Caco-2 (cell line): ENCODE data around the gene GFRA1. TPM values are rescaled to one million over a fixed set of nuclear protein-coding genes. Genes with fewer than 3 reads are reported as not detected.

Experiments
- BruUV-seq: library from RNA; stranded (reverse); fragments of 400-500 nt; replicated peaks from 2 replicates; lab custom pipeline; 2021; lab: Mats Ljungman, UMichigan
- CTCF ChIA-PET: fragments of 300-600 bp; sonication (Branson Sonifier 250); formaldehyde crosslinking; loops from one replicate; lab custom pipeline; 2022; ENCODE audit warnings: antibody characterized with exemption; lab: Charles Lee
- POLR2A ChIA-PET: fragments of 300-600 bp; sonication (Branson Sonifier 250); formaldehyde crosslinking; loops from one replicate; lab custom pipeline; 2022; ENCODE audit warnings: antibody characterized with exemption; lab: Charles Lee
- DNase-seq, 2 experiments: peaks; one replicate each; pipeline versions ENCODE4 v3.0.0 to v3.0.0-alpha.2; 2020 to 2022
- H3K27me3 ChIP-seq: replicated peaks from 2 replicates; pipeline ENCODE4 v1.6.0; 2011; ENCODE audit warnings: low read length; ENCODE audit not compliant: control insufficient read depth, insufficient read depth
- H3K36me3 ChIP-seq: 2 replicates; pipeline ENCODE4 v1.5.1; 2011; ENCODE audit warnings: low read length; ENCODE audit not compliant: control insufficient read depth, insufficient read depth
- H3K4me1 ChIP-seq: fragments of 250-450 bp; sonication (Bioruptor Pico); 2 replicates; pipeline ENCODE4 v1.5.1; 2020; ENCODE audit warnings: mild to moderate bottlenecking
- H3K4me3 ChIP-seq: 2 replicates; pipeline ENCODE4 v1.5.1; 2011; ENCODE audit warnings: low read depth, mild to moderate bottlenecking, control low read depth, low read length
- H3K9me3 ChIP-seq: fragments of 250-450 bp; sonication (Bioruptor Pico); 2 replicates; pipeline ENCODE4 v1.5.1; 2020; ENCODE audit warnings: mild to moderate bottlenecking, moderate library complexity
- H3K27ac Mint-ChIP-seq: one replicate; pipeline ENCODE4 v1.8.0; 2022; ENCODE audit warnings: mixed read lengths; ENCODE audit not compliant: unreplicated experiment
- H3K27me3 Mint-ChIP-seq: one replicate; pipeline ENCODE4 v1.8.0; 2022; ENCODE audit warnings: mixed read lengths; ENCODE audit not compliant: insufficient read depth, unreplicated experiment
- H3K36me3 Mint-ChIP-seq: one replicate; pipeline ENCODE4 v1.8.0; 2022; ENCODE audit warnings: mild to moderate bottlenecking, mixed read lengths; ENCODE audit not compliant: insufficient read depth, unreplicated experiment
- H3K4me1 Mint-ChIP-seq: one replicate; pipeline ENCODE4 v1.8.0; 2022; ENCODE audit warnings: low read depth, mixed read lengths; ENCODE audit not compliant: unreplicated experiment
- H3K4me3 Mint-ChIP-seq: one replicate; pipeline ENCODE4 v1.8.0; 2022; ENCODE audit warnings: mild to moderate bottlenecking, moderate library complexity, mixed read lengths; ENCODE audit not compliant: unreplicated experiment
- H3K9me3 Mint-ChIP-seq: one replicate; pipeline ENCODE4 v1.8.0; 2022; ENCODE audit warnings: mixed read lengths; ENCODE audit not compliant: unreplicated experiment
- intact Hi-C: fragments of 100-400 bp; cut with micrococcal nuclease; formaldehyde crosslinking; loops from one replicate; pipeline ENCODE4 v1.10.0; 2022; ENCODE audit not compliant: unreplicated experiment
- total RNA-seq: library from RNA; stranded (reverse); gene quantifications from 2 replicates; pipeline ENCODE4 v1.2.3, GENCODE V29; 2022
- TF ChIP-seq, protein P1 (sequence below), 2 experiments: fragments of 200-600 bp in 1 of 2; IDR thresholded peaks; 1 replicate in 1 of 2; 2 replicates in 1 of 2; pipeline versions ENCODE4 v1.5.1 to v1.8.0; 2011 to 2022; ENCODE audit warnings: antibody characterized with exemption in 1 of 2, control low read depth in 1 of 2, inconsistent platforms in 1 of 2, low read depth in 1 of 2, low read length in 1 of 2, mild to moderate bottlenecking in 1 of 2, moderate library complexity in 1 of 2; ENCODE audit not compliant: insufficient read depth in 1 of 2, severe bottlenecking in 1 of 2, unreplicated experiment in 1 of 2

Gene GFRA1
- total RNA-seq, 1 experiment from 2014 or later: not detected

DNA sequence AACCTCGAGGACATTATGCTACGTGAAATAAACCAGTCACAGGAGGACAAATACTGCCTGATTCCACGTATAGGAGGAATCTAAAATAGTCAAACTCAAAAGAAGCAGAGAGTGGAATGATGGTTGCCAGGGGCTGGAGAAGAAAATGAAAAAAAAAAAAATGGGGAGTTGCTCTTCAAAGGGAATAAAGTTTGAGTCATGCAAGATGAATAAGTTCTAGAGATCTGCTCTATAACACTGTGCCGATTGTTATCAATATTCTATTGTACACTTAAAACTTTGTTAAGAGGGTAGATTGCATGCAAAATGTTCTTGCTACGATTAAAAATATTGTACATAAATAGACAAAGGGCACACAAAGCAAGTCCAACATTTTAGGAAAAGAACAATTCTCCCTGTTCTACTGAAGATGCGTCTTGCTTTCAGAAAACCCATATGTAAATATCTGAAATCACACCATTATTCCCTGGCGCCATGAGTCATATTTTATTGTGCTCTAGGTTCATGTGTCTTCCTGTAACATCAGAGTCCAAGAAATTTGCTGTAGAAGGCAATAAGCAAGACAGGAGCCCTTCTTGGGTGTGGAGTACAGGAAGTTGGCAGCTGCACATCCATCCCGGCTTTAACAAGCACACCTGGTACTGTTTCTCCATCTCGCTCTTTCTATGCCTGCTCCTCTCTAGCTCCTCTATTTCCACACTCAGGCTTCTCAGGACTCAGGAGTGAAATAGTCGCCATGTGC lies 145.9 kb downstream of the GFRA1 start:
- ChIA-PET CTCF (no interaction called here), POLR2A (no interaction called here)
- no peaks in the 10 kb centered on the region for H3K27me3 ChIP-seq
- no peaks in the 10 kb centered on the region for H3K4me1 Mint-ChIP-seq
- no peaks in the 10 kb centered on the region for H3K27me3 Mint-ChIP-seq
- no TSS peak for BruUV-seq
- no peaks in the 10 kb centered on the region for H3K36me3 ChIP-seq
- no peaks in the 10 kb centered on the region for H3K9me3 Mint-ChIP-seq
- H3K4me1 ChIP-seq: no peaks in the 10 kb centered on the region
- H3K27ac Mint-ChIP-seq: no peak overlapping the region
- TF ChIP-seq, protein P1, sequence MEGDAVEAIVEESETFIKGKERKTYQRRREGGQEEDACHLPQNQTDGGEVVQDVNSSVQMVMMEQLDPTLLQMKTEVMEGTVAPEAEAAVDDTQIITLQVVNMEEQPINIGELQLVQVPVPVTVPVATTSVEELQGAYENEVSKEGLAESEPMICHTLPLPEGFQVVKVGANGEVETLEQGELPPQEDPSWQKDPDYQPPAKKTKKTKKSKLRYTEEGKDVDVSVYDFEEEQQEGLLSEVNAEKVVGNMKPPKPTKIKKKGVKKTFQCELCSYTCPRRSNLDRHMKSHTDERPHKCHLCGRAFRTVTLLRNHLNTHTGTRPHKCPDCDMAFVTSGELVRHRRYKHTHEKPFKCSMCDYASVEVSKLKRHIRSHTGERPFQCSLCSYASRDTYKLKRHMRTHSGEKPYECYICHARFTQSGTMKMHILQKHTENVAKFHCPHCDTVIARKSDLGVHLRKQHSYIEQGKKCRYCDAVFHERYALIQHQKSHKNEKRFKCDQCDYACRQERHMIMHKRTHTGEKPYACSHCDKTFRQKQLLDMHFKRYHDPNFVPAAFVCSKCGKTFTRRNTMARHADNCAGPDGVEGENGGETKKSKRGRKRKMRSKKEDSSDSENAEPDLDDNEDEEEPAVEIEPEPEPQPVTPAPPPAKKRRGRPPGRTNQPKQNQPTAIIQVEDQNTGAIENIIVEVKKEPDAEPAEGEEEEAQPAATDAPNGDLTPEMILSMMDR (IDR thresholded peaks at IDR 0.05; ENCODE audit: insufficient read depth in 1 of 2, low read depth in 1 of 2, low read length in 1 of 2, severe bottlenecking in 1 of 2, unreplicated experiment in 1 of 2): no peak
- intact Hi-C loops: no loop called here
- no peak overlapping the region for H3K4me3 ChIP-seq
- no peak overlapping the region for H3K4me3 Mint-ChIP-seq
- DNase-seq: no peak
- H3K36me3 Mint-ChIP-seq: no peaks in the 10 kb centered on the region
- peaks cover 8% of the 10 kb centered on the region; the same call in 1 of the 2 replicates for H3K9me3 ChIP-seq

DNA sequence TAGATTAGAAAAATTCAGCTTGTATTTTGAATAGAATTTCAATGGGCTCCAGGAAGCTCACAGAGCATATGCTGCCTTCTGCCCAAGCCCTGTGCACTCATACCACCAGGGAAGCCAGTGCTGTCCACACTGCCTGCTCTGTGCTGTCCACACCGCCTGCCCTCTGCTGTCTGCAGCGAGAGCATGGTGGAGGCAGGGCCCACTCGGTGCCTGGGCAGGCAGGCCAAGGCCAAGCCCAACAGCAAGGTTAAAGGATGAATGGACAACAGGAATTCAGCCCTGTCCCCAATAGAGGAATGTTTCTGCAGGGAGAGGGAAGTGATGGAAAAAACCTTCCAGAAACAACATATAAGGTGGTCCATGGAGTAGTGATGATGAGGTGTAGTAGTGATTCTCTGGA lies 146.8 kb downstream of the GFRA1 start:
- BruUV-seq: no TSS peak
- H3K9me3 ChIP-seq: peaks cover 8% of the 10 kb centered on the region; the same call in 1 of the 2 replicates
- Mint-ChIP-seq H3K27ac (no peak overlapping the region), H3K4me3 (no peak overlapping the region), H3K9me3 (no peaks in the 10 kb centered on the region), H3K27me3 (no peaks in the 10 kb centered on the region), H3K4me1 (no peaks in the 10 kb centered on the region), H3K36me3 (no peaks in the 10 kb centered on the region)
- no peaks in the 10 kb centered on the region for H3K27me3 ChIP-seq
- no peak overlapping the region for H3K4me3 ChIP-seq
- H3K36me3 ChIP-seq: no peaks in the 10 kb centered on the region
- no peaks in the 10 kb centered on the region for H3K4me1 ChIP-seq
- no peak for DNase-seq
- intact Hi-C loops: no loop called here
- CTCF ChIA-PET: no interaction called here
- TF ChIP-seq, protein P1 (IDR thresholded peaks at IDR 0.05; ENCODE audit: insufficient read depth in 1 of 2, low read depth in 1 of 2, low read length in 1 of 2, severe bottlenecking in 1 of 2, unreplicated experiment in 1 of 2): no peak
- POLR2A ChIA-PET: no interaction called here

DNA sequence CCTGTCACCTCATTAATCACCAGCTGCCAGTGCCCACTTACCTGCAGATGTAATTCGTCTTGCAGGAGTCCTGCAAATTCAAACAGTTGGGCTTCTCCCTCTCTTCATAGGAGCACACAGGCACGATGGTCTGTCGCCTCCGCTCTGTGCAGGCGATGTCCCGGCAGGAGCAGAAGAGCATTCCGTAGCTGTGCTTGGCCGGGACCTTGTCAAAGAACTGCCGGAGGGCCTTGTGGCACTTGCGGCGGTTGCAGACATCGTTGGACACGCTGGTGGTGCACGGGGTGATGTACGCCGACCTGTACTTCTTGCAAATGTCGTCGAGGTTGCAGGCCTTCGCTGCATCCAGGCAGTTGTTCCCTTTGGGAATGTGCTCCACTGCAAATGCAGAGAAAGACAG lies 147.8 kb downstream of the GFRA1 start:
- Histone ChIP-seq H3K9me3 (peaks cover 5% of the 10 kb centered on the region; the same call in 1 of the 2 replicates), H3K27me3 (no peaks in the 10 kb centered on the region), H3K4me1 (no peaks in the 10 kb centered on the region), H3K4me3 (no peak overlapping the region), H3K36me3 (no peaks in the 10 kb centered on the region)
- Mint-ChIP-seq H3K27ac (no peak overlapping the region), H3K4me3 (no peak overlapping the region), H3K36me3 (no peaks in the 10 kb centered on the region), H3K9me3 (no peaks in the 10 kb centered on the region), H3K27me3 (no peaks in the 10 kb centered on the region), H3K4me1 (no peaks in the 10 kb centered on the region)
- TF ChIP-seq, protein P1 (IDR thresholded peaks at IDR 0.05; ENCODE audit: insufficient read depth in 1 of 2, low read depth in 1 of 2, low read length in 1 of 2, severe bottlenecking in 1 of 2, unreplicated experiment in 1 of 2): no peak
- ChIA-PET CTCF (no interaction called here), POLR2A (no interaction called here)
- intact Hi-C loops: no loop called here
- DNase-seq: no peak
- BruUV-seq: no TSS peak
